ENCODE results near the gene TNPO2. TPM values are rescaled to one million over a fixed set of nuclear protein-coding genes. Genes with fewer than 3 reads are reported as not detected.

Gene TNPO2
- 10 to 100 TPM; 66.0 to 67.2 TPM for total RNA-seq
- polyA plus RNA-seq: 1 to 10 TPM in 1 of 2 donors, under 1 TPM in 1; 0.60 to 1.8 TPM

GRCh38 chr19:12723641-12724426, at the start of gene TNPO2:
Gene TNPO2, minus strand, starts transcription at chr19:12723932. Its CDS starts 2,955 bp downstream, at chr19:12720977.
- peak within 1 kb of the TSS; percentile 87 to 98 (median 92) for H3K4me3 Mint-ChIP-seq
- DNase-seq: peak; percentile 50 to 69 (median 55)
- H3K4me1 Mint-ChIP-seq: peaks cover 18 to 52% (median 35%) of the 10 kb centered on the region in 4 donors
- peaks cover 0 to 4% (median 0%) of the 10 kb centered on the region in 8 donors for H3K9me3 Mint-ChIP-seq
- Histone ChIP-seq H3K9me3 (ENCODE audit: control insufficient read depth in 1 of 2, low read length in 2 of 2) (no peaks in the 10 kb centered on the region), H3K36me3 (ENCODE audit: insufficient read depth, low read length) (peaks cover 4% of the 10 kb centered on the region), H3K4me1 (ENCODE audit: insufficient read depth, low read length) (peaks cover 30% of the 10 kb centered on the region), H3K4me3 (ENCODE audit: low read length in 2 of 2) (peak within 1 kb of the TSS; percentile 21 to 78), H3K27me3 (ENCODE audit: insufficient read depth, low read length) (no peaks in the 10 kb centered on the region), H3K27ac (ENCODE audit: low read depth, low read length) (peak within 1 kb of the TSS; percentile 68)
- intact Hi-C loops (cut with micrococcal nuclease): loop anchor here (1.0 to 5.0 kb wide), 2 partner anchors 28 to 42 kb away; partner anchors contain the start of genes DHPS and FBXW9
- H3K27me3 Mint-ChIP-seq: peaks cover 0 to 1% of the 10 kb centered on the region in 2 donors
- peaks cover 1 to 23% of the 10 kb centered on the region in 2 donors for H3K36me3 Mint-ChIP-seq
- CTCF ChIA-PET (ENCODE audit: partially characterized antibody): interaction anchor here (0.6 to 12.0 kb wide), 10 partner anchors 9 to 124 kb away, joined by 3 to 126 read pairs (median 4); partner anchors contain the start of genes GET3, JUNB and TRIR
- POLR2A ChIA-PET (ENCODE audit: partially characterized antibody): interaction anchor here (0.5 to 5.9 kb wide), 17 partner anchors 9 to 1798 kb away, joined by 3 to 135 read pairs (median 5); partner anchors contain the start of genes DHPS, FBXW9, GET3 and JUNB
- peak within 1 kb of the TSS; percentile 88 to 98 (median 93) for H3K27ac Mint-ChIP-seq

- Mint-ChIP-seq H3K27me3 (no peaks in the 10 kb centered on the region), H3K9me3 (no peaks in the 10 kb centered on the region), H3K36me3 (no peaks in the 10 kb centered on the region), H3K4me1 (peaks cover 10 to 18% (median 16%) of the 10 kb centered on the region in 4 donors), H3K27ac (no peak overlapping the region), H3K4me3 (no peak overlapping the region)
- peaks cover 15% of the 10 kb centered on the region for H3K4me1 ChIP-seq (ENCODE audit: insufficient read depth, low read length)
- no peak overlapping the region for H3K4me3 ChIP-seq (ENCODE audit: low read length in 2 of 2)
- CTCF ChIA-PET (ENCODE audit: partially characterized antibody): interaction anchor here (0.8 to 27.8 kb wide), 4 partner anchors 13 to 75 kb away, joined by 3 to 906 read pairs (median 18); partner anchors contain the start of genes JUNB, PRDX2, RNASEH2A and THSD8
- POLR2A ChIA-PET (ENCODE audit: partially characterized antibody): interaction anchor here (16.4 kb wide), 1 partner anchor 23 kb away, joined by 1162 read pairs; the partner anchor contains the start of genes JUNB, PRDX2 and THSD8
- H3K27me3 ChIP-seq (ENCODE audit: insufficient read depth, low read length): no peaks in the 10 kb centered on the region
- intact Hi-C loops (cut with micrococcal nuclease): no loop called here
- H3K27ac ChIP-seq (ENCODE audit: low read depth, low read length): no peak overlapping the region
- DNase-seq: peak in 1 of 5 donors; percentile 30
- H3K9me3 ChIP-seq (ENCODE audit: control insufficient read depth in 1 of 2, low read length in 2 of 2): no peaks in the 10 kb centered on the region
- no peaks in the 10 kb centered on the region for H3K36me3 ChIP-seq (ENCODE audit: insufficient read depth, low read length)
Observed at GRCh38 chr19:12772323-12772722, 48.6 kb upstream of the TNPO2 start.

- Histone ChIP-seq H3K4me1 (ENCODE audit: insufficient read depth, low read length) (peaks cover 8% of the 10 kb centered on the region), H3K9me3 (ENCODE audit: control insufficient read depth in 1 of 2, low read length in 2 of 2) (no peaks in the 10 kb centered on the region), H3K4me3 (ENCODE audit: low read length in 2 of 2) (no peak overlapping the region), H3K27me3 (ENCODE audit: insufficient read depth, low read length) (no peaks in the 10 kb centered on the region), H3K36me3 (ENCODE audit: insufficient read depth, low read length) (no peaks in the 10 kb centered on the region), H3K27ac (ENCODE audit: low read depth, low read length) (no peak overlapping the region)
- Mint-ChIP-seq H3K4me3 (no peak overlapping the region), H3K27ac (no peak overlapping the region), H3K36me3 (no peaks in the 10 kb centered on the region), H3K9me3 (peaks cover 0 to 2% (median 0%) of the 10 kb centered on the region in 8 donors), H3K4me1 (peaks cover 10 to 16% (median 14%) of the 10 kb centered on the region in 4 donors), H3K27me3 (no peaks in the 10 kb centered on the region)
- ChIA-PET POLR2A (ENCODE audit: partially characterized antibody) (interaction anchor here (0.6 to 16.4 kb wide), 2 partner anchors 24 to 69 kb away, joined by 3 to 1162 read pairs; partner anchors contain the start of genes JUNB, PRDX2 and THSD8), CTCF (ENCODE audit: partially characterized antibody) (interaction anchor here (1.0 to 27.8 kb wide), 5 partner anchors 11 to 77 kb away, joined by 3 to 906 read pairs (median 7); partner anchors contain the start of genes JUNB, PRDX2, RNASEH2A and THSD8)
- DNase-seq: peak in 1 of 5 donors; percentile 33
- intact Hi-C loops (cut with micrococcal nuclease): no loop called here
Observed at GRCh38 chr19:12770922-12771321, 47.2 kb upstream of the TNPO2 start.

GRCh38 chr19:12769689-12770088, 46.0 kb upstream of the TNPO2 start:
- Mint-ChIP-seq H3K27me3 (no peaks in the 10 kb centered on the region), H3K9me3 (peaks cover 0 to 2% (median 0%) of the 10 kb centered on the region in 8 donors), H3K27ac (peak overlapping the region in 4 of 7 donors; percentile 10 to 78 (median 54)), H3K4me3 (peak overlapping the region in 6 of 8 donors; percentile 24 to 62 (median 52)), H3K4me1 (peaks cover 10 to 14% (median 13%) of the 10 kb centered on the region in 4 donors), H3K36me3 (peaks cover 0 to 5% of the 10 kb centered on the region in 2 donors)
- no peak overlapping the region for H3K27ac ChIP-seq (ENCODE audit: low read depth, low read length)
- peaks cover 3% of the 10 kb centered on the region for H3K4me1 ChIP-seq (ENCODE audit: insufficient read depth, low read length)
- H3K36me3 ChIP-seq (ENCODE audit: insufficient read depth, low read length): no peaks in the 10 kb centered on the region
- no peaks in the 10 kb centered on the region for H3K9me3 ChIP-seq (ENCODE audit: control insufficient read depth in 1 of 2, low read length in 2 of 2)
- H3K27me3 ChIP-seq (ENCODE audit: insufficient read depth, low read length): no peaks in the 10 kb centered on the region
- H3K4me3 ChIP-seq (ENCODE audit: low read length in 2 of 2): no peak overlapping the region
- ChIA-PET CTCF (ENCODE audit: partially characterized antibody) (interaction anchor here (1.6 to 27.8 kb wide), 4 partner anchors 9 to 79 kb away, joined by 4 to 906 read pairs (median 16); partner anchors contain the start of genes JUNB, PRDX2, RNASEH2A and THSD8), POLR2A (ENCODE audit: partially characterized antibody) (interaction anchor here (16.4 kb wide), 1 partner anchor 25 kb away, joined by 1162 read pairs; the partner anchor contains the start of genes JUNB, PRDX2 and THSD8)
- DNase-seq: peak; percentile 55 to 71 (median 67)
- intact Hi-C loops (cut with micrococcal nuclease): no loop called here

GRCh38 chr19:12767666-12768065, 43.9 kb upstream of the TNPO2 start:
- intact Hi-C loops (cut with micrococcal nuclease): no loop called here
- H3K27ac Mint-ChIP-seq: no peak overlapping the region
- CTCF ChIA-PET (ENCODE audit: partially characterized antibody): interaction anchor here (1.1 to 27.8 kb wide), 6 partner anchors 8 to 106 kb away, joined by 3 to 906 read pairs (median 25); partner anchors contain the start of genes HOOK2, JUNB, PRDX2 and RNASEH2A

GRCh38 chr19:12767150-12767549, 43.4 kb upstream of the TNPO2 start:
- Histone ChIP-seq H3K9me3 (ENCODE audit: control insufficient read depth in 1 of 2, low read length in 2 of 2) (no peaks in the 10 kb centered on the region), H3K4me3 (ENCODE audit: low read length in 2 of 2) (no peak overlapping the region), H3K27me3 (ENCODE audit: insufficient read depth, low read length) (no peaks in the 10 kb centered on the region), H3K27ac (ENCODE audit: low read depth, low read length) (no peak overlapping the region), H3K36me3 (ENCODE audit: insufficient read depth, low read length) (no peaks in the 10 kb centered on the region), H3K4me1 (ENCODE audit: insufficient read depth, low read length) (no peaks in the 10 kb centered on the region)
- H3K27ac Mint-ChIP-seq: no peak overlapping the region
- H3K27me3 Mint-ChIP-seq: no peaks in the 10 kb centered on the region
- H3K9me3 Mint-ChIP-seq: peaks cover 0 to 2% (median 0%) of the 10 kb centered on the region in 8 donors
- DNase-seq: no peak
- H3K4me1 Mint-ChIP-seq: peaks cover 4 to 14% (median 5%) of the 10 kb centered on the region in 4 donors
- intact Hi-C loops (cut with micrococcal nuclease): no loop called here
- ChIA-PET CTCF (ENCODE audit: partially characterized antibody) (interaction anchor here (1.1 to 27.8 kb wide), 8 partner anchors 9 to 106 kb away, joined by 3 to 906 read pairs (median 7); partner anchors contain the start of genes HOOK2, JUNB, PRDX2 and RNASEH2A), POLR2A (ENCODE audit: partially characterized antibody) (interaction anchor here (0.6 to 3.6 kb wide), 3 partner anchors 11 to 511 kb away, joined by 3 to 30 read pairs (median 11); no protein-coding TSS in a partner anchor)
- H3K36me3 Mint-ChIP-seq: peaks cover 0 to 5% of the 10 kb centered on the region in 2 donors
- H3K4me3 Mint-ChIP-seq: no peak overlapping the region

More at GRCh38 chr19:12767666-12768065, 43.9 kb upstream of the TNPO2 start:
- Histone ChIP-seq H3K4me3 (ENCODE audit: low read length in 2 of 2) (no peak overlapping the region), H3K27ac (ENCODE audit: low read depth, low read length) (no peak overlapping the region), H3K4me1 (ENCODE audit: insufficient read depth, low read length) (no peaks in the 10 kb centered on the region), H3K27me3 (ENCODE audit: insufficient read depth, low read length) (no peaks in the 10 kb centered on the region), H3K36me3 (ENCODE audit: insufficient read depth, low read length) (no peaks in the 10 kb centered on the region), H3K9me3 (ENCODE audit: control insufficient read depth in 1 of 2, low read length in 2 of 2) (no peaks in the 10 kb centered on the region)
- DNase-seq: no peak
- POLR2A ChIA-PET (ENCODE audit: partially characterized antibody): interaction anchor here (0.6 to 3.6 kb wide), 3 partner anchors 10 to 511 kb away, joined by 3 to 30 read pairs (median 11); no protein-coding TSS in a partner anchor
- peaks cover 0 to 5% of the 10 kb centered on the region in 2 donors for H3K36me3 Mint-ChIP-seq
- H3K4me1 Mint-ChIP-seq: peaks cover 4 to 14% (median 5%) of the 10 kb centered on the region in 4 donors
- no peaks in the 10 kb centered on the region for H3K27me3 Mint-ChIP-seq
- no peak overlapping the region for H3K4me3 Mint-ChIP-seq
- peaks cover 0 to 2% (median 0%) of the 10 kb centered on the region in 8 donors for H3K9me3 Mint-ChIP-seq
